DND-41 (cell line): ENCODE measurements around the gene NEUROD4.
A peak's percentile ranks its signal among the peaks of the same experiment; 100 is the strongest.

Source experiments
- ATAC-seq: fragments of 200-7000 bp; cut with Tn5 transposase; 3 replicates; pipeline ENCODE4 v1.9.1; 2021; ENCODE audit warnings: low read depth; ENCODE audit not compliant: insufficient read depth
- DNase-seq: peaks from one replicate; pipeline ENCODE4 v3.0.0-alpha.2; 2020
- H2AFZ ChIP-seq: 2 replicates; pipeline ENCODE4 v1.6.0; 2012; ENCODE audit warnings: low read depth, low read length
- H3K27ac ChIP-seq: 2 replicates; pipeline ENCODE4 v1.5.1; 2012; ENCODE audit warnings: low read length, inconsistent platforms
- H3K27me3 ChIP-seq: fragments of 200-600 bp; sonication (generic); 2 replicates; pipeline ENCODE4 v1.6.0; 2012; ENCODE audit warnings: low read length, mild to moderate bottlenecking, inconsistent platforms; ENCODE audit not compliant: insufficient read depth, poor library complexity
- H3K36me3 ChIP-seq: 2 replicates; pipeline ENCODE4 v1.5.1; 2012; ENCODE audit warnings: low read length, inconsistent platforms; ENCODE audit not compliant: insufficient read depth
- H3K4me1 ChIP-seq: 2 replicates; pipeline ENCODE4 v1.5.1; 2012; ENCODE audit warnings: mild to moderate bottlenecking, low read length; ENCODE audit not compliant: insufficient read depth
- H3K4me2 ChIP-seq: 2 replicates; pipeline ENCODE4 v1.6.0; 2012; ENCODE audit warnings: mild to moderate bottlenecking, moderate library complexity, low read length, inconsistent platforms; ENCODE audit not compliant: insufficient read depth
- H3K4me3 ChIP-seq, 2 experiments: fragments of 200-600 bp in 1 of 2; shearing (Covaris generic) in 1 of 2; 2 replicates each; pipeline ENCODE4 v1.5.1; 2012 to 2016; ENCODE audit warnings: inconsistent platforms in 2 of 2, low read length in 2 of 2, mild to moderate bottlenecking in 2 of 2, low read depth in 1 of 2, moderate library complexity in 1 of 2
- H3K79me2 ChIP-seq: 2 replicates; pipeline ENCODE4 v1.6.0; 2012; ENCODE audit warnings: low read length, inconsistent platforms; ENCODE audit not compliant: insufficient read depth
- H3K9ac ChIP-seq: 2 replicates; pipeline ENCODE4 v1.6.0; 2012; ENCODE audit warnings: low read depth, mild to moderate bottlenecking, inconsistent platforms, low read length, moderate library complexity
- H3K9me3 ChIP-seq: 2 replicates; pipeline ENCODE4 v1.5.1; 2012; ENCODE audit warnings: low read length, moderate library complexity, mild to moderate bottlenecking, inconsistent platforms; ENCODE audit not compliant: insufficient read depth, severe bottlenecking
- H4K20me1 ChIP-seq: 2 replicates; pipeline ENCODE4 v1.6.0; 2012; ENCODE audit warnings: low read length; ENCODE audit not compliant: insufficient read depth
- EZH2 ChIP-seq: IDR thresholded peaks from 3 replicates; pipeline ENCODE4 v1.6.1; 2012; ENCODE audit warnings: borderline replicate concordance, low read depth, mild to moderate bottlenecking, moderate library complexity, low read length, inconsistent platforms; ENCODE audit not compliant: severe bottlenecking
- TF ChIP-seq, protein P1 (sequence below): IDR thresholded peaks from 2 replicates; pipeline ENCODE4 v1.5.1; 2012; ENCODE audit warnings: borderline replicate concordance, low read length, moderate library complexity, mild to moderate bottlenecking; ENCODE audit not compliant: poor library complexity, severe bottlenecking; ENCODE audit errors: extremely low read depth

Gene NEUROD4

GRCh38 chr12:54991991-54992375, 27.8 kb upstream of the NEUROD4 start:
- peak overlapping the region; percentile 91 for H3K27ac ChIP-seq
- peak overlapping the region; percentile 46; the same call in 1 of the 2 replicates for H3K9ac ChIP-seq
- no peak for ATAC-seq
- no peaks in the 10 kb centered on the region for H3K36me3 ChIP-seq
- TF ChIP-seq EZH2: no peak
- TF ChIP-seq, protein P1, sequence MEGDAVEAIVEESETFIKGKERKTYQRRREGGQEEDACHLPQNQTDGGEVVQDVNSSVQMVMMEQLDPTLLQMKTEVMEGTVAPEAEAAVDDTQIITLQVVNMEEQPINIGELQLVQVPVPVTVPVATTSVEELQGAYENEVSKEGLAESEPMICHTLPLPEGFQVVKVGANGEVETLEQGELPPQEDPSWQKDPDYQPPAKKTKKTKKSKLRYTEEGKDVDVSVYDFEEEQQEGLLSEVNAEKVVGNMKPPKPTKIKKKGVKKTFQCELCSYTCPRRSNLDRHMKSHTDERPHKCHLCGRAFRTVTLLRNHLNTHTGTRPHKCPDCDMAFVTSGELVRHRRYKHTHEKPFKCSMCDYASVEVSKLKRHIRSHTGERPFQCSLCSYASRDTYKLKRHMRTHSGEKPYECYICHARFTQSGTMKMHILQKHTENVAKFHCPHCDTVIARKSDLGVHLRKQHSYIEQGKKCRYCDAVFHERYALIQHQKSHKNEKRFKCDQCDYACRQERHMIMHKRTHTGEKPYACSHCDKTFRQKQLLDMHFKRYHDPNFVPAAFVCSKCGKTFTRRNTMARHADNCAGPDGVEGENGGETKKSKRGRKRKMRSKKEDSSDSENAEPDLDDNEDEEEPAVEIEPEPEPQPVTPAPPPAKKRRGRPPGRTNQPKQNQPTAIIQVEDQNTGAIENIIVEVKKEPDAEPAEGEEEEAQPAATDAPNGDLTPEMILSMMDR: no peak
- H3K4me1 ChIP-seq: peaks cover 26% of the 10 kb centered on the region
- no peaks in the 10 kb centered on the region for H3K79me2 ChIP-seq
- no peak for DNase-seq
- no peaks in the 10 kb centered on the region for H4K20me1 ChIP-seq
- H3K4me3 ChIP-seq: no peak overlapping the region
- H3K9me3 ChIP-seq: no peaks in the 10 kb centered on the region
- H3K4me2 ChIP-seq: peak overlapping the region; percentile 60; the same call in 1 of the 2 replicates
- peak overlapping the region; percentile 86 for H2AFZ ChIP-seq
- no peaks in the 10 kb centered on the region for H3K27me3 ChIP-seq

DNA sequence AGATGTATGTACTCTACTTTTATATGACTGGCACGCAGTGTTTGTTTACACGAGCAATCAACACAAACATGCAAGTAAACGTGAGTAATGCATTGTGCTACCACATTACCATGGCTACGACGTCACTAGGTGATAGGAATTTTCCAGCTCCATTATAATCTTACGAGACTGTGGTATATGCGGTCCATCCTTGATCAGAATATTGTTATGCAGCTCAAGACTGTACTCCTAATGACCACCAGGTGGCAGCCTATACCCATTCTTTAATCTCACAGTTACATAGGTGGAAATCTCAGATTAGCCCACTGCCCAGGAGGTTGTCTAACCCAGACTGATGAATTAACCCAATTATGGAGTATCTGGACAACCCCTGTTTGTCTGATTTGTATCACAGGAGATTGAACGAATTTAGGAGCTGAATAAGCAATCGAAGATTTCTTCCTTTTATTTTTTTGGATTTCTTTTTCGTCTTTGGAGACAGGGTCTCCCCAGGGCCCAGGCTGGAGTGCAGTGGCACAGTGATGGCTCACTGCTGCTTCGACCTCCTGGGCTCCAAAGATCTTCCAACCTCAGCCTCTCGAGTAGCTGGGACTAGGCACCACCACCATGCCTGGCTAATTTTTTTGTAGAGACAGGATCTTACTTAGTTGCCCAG, 26.5 kb upstream of the NEUROD4 start:
- Histone ChIP-seq H3K27ac (no peak overlapping the region), H3K4me1 (peaks cover 24% of the 10 kb centered on the region), H3K4me2 (no peak overlapping the region), H2AFZ (no peak overlapping the region), H3K36me3 (no peaks in the 10 kb centered on the region), H3K27me3 (no peaks in the 10 kb centered on the region), H3K4me3 (no peak overlapping the region), H4K20me1 (no peaks in the 10 kb centered on the region), H3K9ac (no peak overlapping the region), H3K79me2 (no peaks in the 10 kb centered on the region), H3K9me3 (no peaks in the 10 kb centered on the region)
- DNase-seq (peak; percentile 65), ATAC-seq (peak; percentile 79)
- no peak for TF ChIP-seq EZH2
- TF ChIP-seq, protein P1: peak; percentile 95

DNA sequence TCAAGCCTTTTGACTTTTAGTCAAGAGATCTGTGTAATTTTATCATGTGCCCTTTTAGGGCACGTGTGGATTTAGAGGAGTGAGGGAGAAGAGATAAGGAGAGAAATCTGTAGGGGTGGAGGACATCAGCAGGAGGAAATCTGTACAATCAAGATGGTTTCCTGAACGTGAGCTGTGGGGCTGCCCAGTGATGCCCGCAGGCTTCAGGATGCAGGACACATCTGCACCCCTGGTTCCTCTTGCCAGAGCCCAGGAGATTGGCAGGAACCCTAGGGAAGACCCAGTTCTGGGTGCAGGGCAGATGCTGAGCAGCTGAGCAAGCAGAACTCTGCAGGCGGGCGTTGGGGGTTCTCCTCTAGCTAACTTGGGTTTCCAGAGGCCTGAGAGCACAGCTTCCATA, 23.6 kb upstream of the NEUROD4 start:
- ATAC-seq (no peak), DNase-seq (no peak)
- Histone ChIP-seq H3K4me1 (peaks cover 11% of the 10 kb centered on the region), H3K27ac (no peak overlapping the region), H3K4me3 (no peak overlapping the region), H3K79me2 (no peaks in the 10 kb centered on the region), H3K9me3 (no peaks in the 10 kb centered on the region), H4K20me1 (no peaks in the 10 kb centered on the region), H3K4me2 (no peak overlapping the region), H3K9ac (no peak overlapping the region), H3K27me3 (no peaks in the 10 kb centered on the region), H3K36me3 (no peaks in the 10 kb centered on the region), H2AFZ (no peak overlapping the region)
- no peak for TF ChIP-seq EZH2
- TF ChIP-seq, protein P1: no peak
